CD4-positive, alpha-beta T cell treated with Interleukin-10 for 1 hour (primary cell): ENCODE data around the gene TRPM1.

ENCODE experiments used
- DNase-seq: peaks from one replicate; pipeline ENCODE4 v3.0.0-alpha.2; 2020

The TRPM1 gene

GRCh38 chr15:31081588-31082250, 19.8 kb downstream of the TRPM1 start:
- DNase-seq, result no peak

- no peak for DNase-seq
Observed at GRCh38 chr15:31081056-31081455, 20.5 kb downstream of the TRPM1 start.

- peak; percentile 24 for DNase-seq
Observed at GRCh38 chr15:31080591-31081014, 20.9 kb downstream of the TRPM1 start.

- no peak for DNase-seq
Observed at GRCh38 chr15:31079519-31079918, 22.0 kb downstream of the TRPM1 start.

GRCh38 chr15:31078471-31078870, 23.1 kb downstream of the TRPM1 start:
- DNase-seq, result no peak

- DNase-seq, result no peak
Observed at GRCh38 chr15:31077941-31078340, 23.6 kb downstream of the TRPM1 start.

GRCh38 chr15:31077181-31077580, 24.3 kb downstream of the TRPM1 start:
- no peak for DNase-seq

GRCh38 chr15:31074321-31074720, 27.2 kb downstream of the TRPM1 start:
- DNase-seq, result no peak

- DNase-seq, result no peak
Observed at GRCh38 chr15:31070867-31071266, 30.7 kb downstream of the TRPM1 start.

- DNase-seq, result no peak
Observed at GRCh38 chr15:31069360-31070000, 32.0 kb downstream of the TRPM1 start.

- DNase-seq, result no peak
Observed at GRCh38 chr15:31067890-31068603, 33.5 kb downstream of the TRPM1 start.

- DNase-seq, result no peak
Observed at GRCh38 chr15:31065824-31066223, 35.7 kb downstream of the TRPM1 start.

GRCh38 chr15:31062911-31063310, 38.6 kb downstream of the TRPM1 start:
- DNase-seq, result no peak

- DNase-seq, result no peak
Observed at GRCh38 chr15:31062310-31062847, 39.1 kb downstream of the TRPM1 start.

- no peak for DNase-seq
Observed at GRCh38 chr15:31060429-31061140, 40.9 kb downstream of the TRPM1 start.

- no peak for DNase-seq
Observed at GRCh38 chr15:31058236-31058962, 43.1 kb downstream of the TRPM1 start.

GRCh38 chr15:31051496-31052080, 49.9 kb downstream of the TRPM1 start:
- DNase-seq, result no peak

GRCh38 chr15:31050953-31051352, 50.6 kb downstream of the TRPM1 start:
- DNase-seq, result no peak

GRCh38 chr15:31049682-31050615, 51.6 kb downstream of the TRPM1 start:
- no peak for DNase-seq

- DNase-seq, result no peak
Observed at GRCh38 chr15:31049111-31049510, 52.4 kb downstream of the TRPM1 start.

- no peak for DNase-seq
Observed at GRCh38 chr15:31047437-31047836, 54.1 kb downstream of the TRPM1 start.
